Amygdala (tissue), 56 donors: ENCODE results near the gene MET.

Experiments used
- DNase-seq, 56 donors: peaks; one replicate each; lab custom pipeline; 2025; lab: John Stamatoyannopoulos, UW

The MET gene

GRCh38 chr7:116724560-116725231 lies 52.7 kb downstream of the MET start:
- DNase-seq: no peak

DNA sequence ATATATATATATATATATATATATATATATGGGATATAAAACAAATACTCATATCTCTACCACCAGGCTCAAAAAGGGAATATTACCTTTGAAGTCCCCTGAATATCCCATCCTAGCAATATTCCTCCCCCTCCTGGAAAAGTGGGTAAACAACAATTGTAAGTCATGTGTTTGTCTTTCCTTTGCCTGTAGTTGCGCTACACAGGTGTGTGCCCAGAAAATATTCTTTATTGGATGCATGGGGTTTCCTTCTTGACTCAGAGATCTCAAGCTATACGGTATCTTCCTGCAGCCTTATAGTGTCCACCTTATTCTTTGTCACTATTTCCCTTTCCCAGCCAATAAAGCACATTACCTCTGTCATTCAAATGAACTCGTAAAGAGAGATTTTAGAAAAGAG lies 54.2 kb downstream of the MET start:
- no peak for DNase-seq

DNA sequence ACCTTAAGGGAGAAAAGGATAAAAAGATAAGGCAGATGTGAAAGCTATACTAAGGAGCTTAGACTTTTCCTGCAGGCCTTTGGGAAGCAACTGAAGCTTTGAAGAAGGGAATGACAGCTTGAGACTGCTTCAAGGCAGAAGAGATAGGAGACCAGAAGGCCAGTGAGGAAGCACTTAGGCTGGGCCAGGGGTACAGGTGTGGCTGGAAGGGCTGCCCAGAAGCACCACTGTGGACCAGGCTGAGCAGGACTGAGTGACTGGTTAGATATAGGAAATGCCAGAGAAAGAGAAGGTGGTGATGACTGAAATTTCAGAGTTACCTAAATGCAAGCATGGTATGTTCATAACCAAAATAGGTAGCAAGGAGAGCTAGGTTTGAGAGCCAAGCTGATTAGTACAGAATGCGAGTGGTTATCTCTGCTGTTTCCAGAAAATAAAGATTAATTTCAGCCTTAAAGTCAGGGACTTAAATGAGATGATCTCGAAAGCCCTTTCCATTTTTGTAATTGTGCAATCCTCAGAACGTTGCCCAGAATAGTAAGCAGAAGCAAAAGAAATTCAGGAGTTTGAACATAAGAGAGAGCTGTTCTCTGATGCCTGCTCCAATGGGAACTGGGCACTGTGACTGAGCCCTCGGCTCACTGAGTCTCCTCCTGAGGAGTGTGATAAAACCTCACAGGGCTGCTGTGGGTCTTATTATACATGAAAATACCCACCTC lies 54.9 kb downstream of the MET start:
- no peak for DNase-seq

GRCh38 chr7:116727432-116728009 lies 55.5 kb downstream of the MET start:
- no peak for DNase-seq

- DNase-seq: no peak
These were observed 56.4 kb downstream of the MET start for GRCh38 chr7:116728413-116728812.

DNA sequence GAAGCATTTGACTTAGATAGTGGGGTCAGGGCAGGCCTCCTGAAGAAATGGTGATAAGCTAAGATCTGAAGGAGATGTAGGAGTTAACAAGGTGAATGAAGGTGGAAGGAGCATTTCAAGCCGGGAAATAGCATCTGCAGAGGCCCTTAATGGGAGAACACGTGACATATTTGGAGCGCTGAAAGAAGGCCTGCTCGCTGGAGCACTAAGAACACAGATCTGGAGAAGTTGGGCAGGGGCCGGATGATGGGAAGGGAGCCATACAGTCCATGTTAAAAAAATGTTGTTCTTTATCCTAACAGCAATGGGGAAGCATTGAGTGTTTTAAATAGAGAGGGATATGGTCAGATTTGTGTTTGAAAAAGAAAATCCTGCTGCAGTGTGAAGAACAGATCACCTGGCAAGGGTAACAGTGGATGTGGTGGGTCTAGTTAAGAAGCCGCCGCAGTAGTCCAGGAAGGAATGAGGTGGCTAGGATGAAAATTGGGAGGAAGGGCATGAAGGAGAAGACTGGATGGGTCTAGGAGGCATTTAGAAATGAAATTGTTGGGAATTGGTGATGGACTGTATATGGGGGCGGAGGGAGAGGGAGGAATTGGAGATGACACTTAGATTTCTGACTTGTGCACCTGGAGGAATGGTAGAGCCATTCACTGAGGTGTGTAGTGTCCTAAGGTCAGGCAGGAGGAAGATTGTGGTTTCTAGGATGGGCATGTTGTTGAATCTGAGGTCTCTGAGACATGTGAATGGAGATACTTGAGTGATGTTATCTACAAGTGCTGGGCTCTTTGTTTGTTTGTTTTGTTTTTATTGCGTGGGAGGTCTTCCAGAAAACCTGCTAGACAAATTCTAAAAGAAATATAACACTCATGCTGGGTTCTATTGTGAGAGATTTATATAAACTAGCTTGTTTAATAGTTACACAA lies 58.4 kb downstream of the MET start:
- DNase-seq: no peak

GRCh38 chr7:116731023-116731395 lies 59.0 kb downstream of the MET start:
- DNase-seq: no peak

GRCh38 chr7:116731445-116732335 lies 59.7 kb downstream of the MET start:
- DNase-seq: no peak

- no peak for DNase-seq
These were observed 61.0 kb downstream of the MET start for GRCh38 chr7:116732788-116733694.

DNA sequence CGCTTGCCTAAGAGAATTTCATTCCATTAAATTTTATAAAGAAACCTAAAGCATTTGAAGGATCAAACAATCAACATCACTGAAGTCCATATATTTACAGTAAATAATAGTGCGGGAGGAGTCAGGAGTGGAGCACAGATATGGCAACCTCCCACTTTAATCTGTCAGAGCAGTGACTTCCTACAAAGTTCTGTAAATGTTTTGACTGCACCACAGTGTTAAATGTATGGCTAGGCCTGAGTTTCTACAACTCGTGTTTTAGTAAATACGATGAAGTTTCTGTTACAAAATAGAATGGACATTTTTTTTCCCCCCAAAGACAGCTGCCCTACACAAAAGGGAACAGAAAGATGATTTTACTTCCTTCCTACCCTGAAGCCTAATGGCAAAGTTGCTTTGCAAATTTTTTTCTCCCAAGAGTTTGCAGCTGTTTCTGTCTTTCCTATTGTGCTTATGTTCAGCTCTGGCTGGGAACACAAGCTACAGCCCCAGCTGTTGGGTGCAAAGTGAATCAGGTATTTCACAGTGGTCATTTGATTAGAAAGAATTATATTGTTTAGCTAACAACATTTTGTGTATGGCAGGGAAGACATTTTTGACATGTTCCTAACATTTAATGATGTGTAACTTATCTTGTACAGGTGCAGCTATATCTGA lies 62.1 kb downstream of the MET start:
- DNase-seq: no peak

DNA sequence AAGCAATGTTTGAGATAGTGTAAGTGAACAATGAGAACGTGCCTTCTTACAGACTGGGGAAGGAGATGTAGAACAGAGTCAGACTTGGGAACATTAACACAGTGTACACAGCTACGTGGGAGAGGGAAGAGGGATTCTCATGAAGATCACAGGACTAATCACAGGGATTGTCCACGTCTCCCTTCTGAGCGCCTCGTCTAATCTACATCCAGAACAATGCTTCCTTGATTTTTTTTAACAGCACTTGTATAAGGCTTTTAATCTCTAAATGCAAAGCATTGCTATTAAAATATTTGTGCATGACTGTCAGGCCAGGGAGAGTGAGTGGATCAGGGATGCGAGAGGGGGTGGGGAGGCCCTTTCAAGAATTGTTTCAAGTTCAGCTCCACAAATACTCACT lies 62.7 kb downstream of the MET start:
- no peak for DNase-seq

GRCh38 chr7:116736927-116737715 lies 65.1 kb downstream of the MET start:
- DNase-seq: no peak

GRCh38 chr7:116738378-116738777 lies 66.4 kb downstream of the MET start:
- DNase-seq: no peak

DNA sequence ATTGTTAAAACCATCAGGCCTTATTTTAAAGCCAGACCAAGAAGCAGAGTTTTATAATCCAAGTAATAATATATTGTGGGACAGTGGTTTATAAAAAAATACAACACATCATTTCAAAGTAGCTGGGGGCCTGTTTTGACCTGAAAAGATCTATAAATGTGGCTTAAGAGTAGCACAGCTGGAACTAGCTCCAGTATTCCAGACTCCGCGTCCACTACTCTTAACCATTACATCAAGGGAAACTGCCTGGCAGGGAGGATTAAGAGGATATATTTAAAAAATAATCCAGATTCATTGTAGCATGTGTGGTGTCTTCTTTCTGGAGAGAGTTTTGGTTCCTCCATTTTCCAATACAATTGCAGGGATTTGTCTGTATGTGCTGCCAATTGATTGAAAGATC lies 67.3 kb downstream of the MET start:
- no peak for DNase-seq

GRCh38 chr7:116740231-116740630 lies 68.2 kb downstream of the MET start:
- DNase-seq: no peak

GRCh38 chr7:116740755-116741462 lies 68.9 kb downstream of the MET start:
- DNase-seq: no peak
